Mammary epithelial cell (primary cell): Measurements from ENCODE around the gene SLC25A25.

Experiments
- EZH2 ChIP-seq: IDR thresholded peaks from 2 replicates; pipeline ENCODE4 v1.6.1; 2012; ENCODE audit warnings: low read length, inconsistent platforms, borderline replicate concordance
- TF ChIP-seq, protein P1 (sequence below), 2 donors: IDR thresholded peaks in 1 of 2; conservative IDR thresholded peaks in 1 of 2; 2 replicates each; pipeline ENCODE4 v1.5.1; 2011 to 2012; ENCODE audit warnings: inconsistent platforms in 2 of 2, low read length in 2 of 2, mild to moderate bottlenecking in 2 of 2, control low read depth in 1 of 2, low read depth in 1 of 2; ENCODE audit not compliant: insufficient read depth in 1 of 2; ENCODE audit errors: extremely low read depth in 1 of 2

DNA sequence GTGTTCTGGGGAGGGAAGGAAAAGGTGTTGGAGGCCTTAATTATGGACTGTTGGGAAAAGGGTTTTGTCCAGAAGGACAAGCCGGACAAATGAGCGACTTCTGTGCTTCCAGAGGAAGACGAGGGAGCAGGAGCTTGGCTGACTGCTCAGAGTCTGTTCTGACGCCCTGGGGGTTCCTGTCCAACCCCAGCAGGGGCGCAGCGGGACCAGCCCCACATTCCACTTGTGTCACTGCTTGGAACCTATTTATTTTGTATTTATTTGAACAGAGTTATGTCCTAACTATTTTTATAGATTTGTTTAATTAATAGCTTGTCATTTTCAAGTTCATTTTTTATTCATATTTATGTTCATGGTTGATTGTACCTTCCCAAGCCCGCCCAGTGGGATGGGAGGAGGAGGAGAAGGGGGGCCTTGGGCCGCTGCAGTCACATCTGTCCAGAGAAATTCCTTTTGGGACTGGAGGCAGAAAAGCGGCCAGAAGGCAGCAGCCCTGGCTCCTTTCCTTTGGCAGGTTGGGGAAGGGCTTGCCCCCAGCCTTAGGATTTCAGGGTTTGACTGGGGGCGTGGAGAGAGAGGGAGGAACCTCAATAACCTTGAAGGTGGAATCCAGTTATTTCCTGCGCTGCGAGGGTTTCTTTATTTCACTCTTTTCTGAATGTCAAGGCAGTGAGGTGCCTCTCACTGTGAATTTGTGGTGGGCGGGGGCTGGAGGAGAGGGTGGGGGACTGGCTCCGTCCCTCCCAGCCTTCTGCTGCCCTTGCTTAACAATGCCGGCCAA, 40.4 kb downstream of the SLC25A25 start:
- TF ChIP-seq, protein P1, sequence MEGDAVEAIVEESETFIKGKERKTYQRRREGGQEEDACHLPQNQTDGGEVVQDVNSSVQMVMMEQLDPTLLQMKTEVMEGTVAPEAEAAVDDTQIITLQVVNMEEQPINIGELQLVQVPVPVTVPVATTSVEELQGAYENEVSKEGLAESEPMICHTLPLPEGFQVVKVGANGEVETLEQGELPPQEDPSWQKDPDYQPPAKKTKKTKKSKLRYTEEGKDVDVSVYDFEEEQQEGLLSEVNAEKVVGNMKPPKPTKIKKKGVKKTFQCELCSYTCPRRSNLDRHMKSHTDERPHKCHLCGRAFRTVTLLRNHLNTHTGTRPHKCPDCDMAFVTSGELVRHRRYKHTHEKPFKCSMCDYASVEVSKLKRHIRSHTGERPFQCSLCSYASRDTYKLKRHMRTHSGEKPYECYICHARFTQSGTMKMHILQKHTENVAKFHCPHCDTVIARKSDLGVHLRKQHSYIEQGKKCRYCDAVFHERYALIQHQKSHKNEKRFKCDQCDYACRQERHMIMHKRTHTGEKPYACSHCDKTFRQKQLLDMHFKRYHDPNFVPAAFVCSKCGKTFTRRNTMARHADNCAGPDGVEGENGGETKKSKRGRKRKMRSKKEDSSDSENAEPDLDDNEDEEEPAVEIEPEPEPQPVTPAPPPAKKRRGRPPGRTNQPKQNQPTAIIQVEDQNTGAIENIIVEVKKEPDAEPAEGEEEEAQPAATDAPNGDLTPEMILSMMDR (conservative IDR thresholded peaks at IDR 0.05 in 1 of 2, IDR thresholded peaks at IDR 0.05 in 1 of 2; ENCODE audit: extremely low read depth in 1 of 2, insufficient read depth in 1 of 2, low read depth in 1 of 2, low read length in 2 of 2) = no peak
- no peak for TF ChIP-seq EZH2
